Small intestine (tissue), 7 donors: ENCODE data around the gene PXDN. TPM values are rescaled to one million over a fixed set of nuclear protein-coding genes. Genes with fewer than 3 reads are reported as not detected.
"Not testable (repeated sequence)": the region's sequence is repeated elsewhere in the genome, so short reads cannot be mapped to it uniquely, and the experiment has no call there.

Source experiments
- DNase-seq, 2 donors: peaks; one replicate each; pipeline versions ENCODE4 v3.0.0 to v3.0.0-alpha.2; 2013
- FAIRE-seq: peaks from 2 replicates; lab custom pipeline; 2012; peaks lifted over from hg19 to GRCh38; lab: Jason Lieb, UNC
- H3K27ac ChIP-seq, 3 donors: one replicate each; pipeline ENCODE4 v1.5.1; 2013; ENCODE audit warnings: low read length in 2 of 3, mild to moderate bottlenecking in 2 of 3, control low read depth in 1 of 3, inconsistent platforms in 1 of 3, low read depth in 1 of 3, moderate library complexity in 1 of 3
- H3K27me3 ChIP-seq, 3 donors: one replicate each; pipeline ENCODE4 v1.6.1; 2013; ENCODE audit warnings: low read length in 3 of 3, inconsistent platforms in 1 of 3; ENCODE audit not compliant: control insufficient read depth in 3 of 3, insufficient read depth in 3 of 3
- H3K36me3 ChIP-seq, 3 donors: one replicate each; pipeline ENCODE4 v1.6.1; 2013; ENCODE audit warnings: low read length in 3 of 3, inconsistent platforms in 1 of 3, low read depth in 1 of 3, mild to moderate bottlenecking in 1 of 3, moderate library complexity in 1 of 3; ENCODE audit not compliant: control insufficient read depth in 3 of 3, insufficient read depth in 2 of 3
- H3K4me1 ChIP-seq, 3 donors: one replicate each; pipeline ENCODE4 v1.6.1; 2013; ENCODE audit warnings: low read length in 2 of 3, inconsistent platforms in 1 of 3, low read depth in 1 of 3, mild to moderate bottlenecking in 1 of 3, moderate library complexity in 1 of 3; ENCODE audit not compliant: control insufficient read depth in 3 of 3, insufficient read depth in 2 of 3
- H3K4me3 ChIP-seq, 3 donors: one replicate each; pipeline ENCODE4 v1.5.1; 2013; ENCODE audit warnings: low read length in 3 of 3, control low read depth in 1 of 3, inconsistent platforms in 1 of 3, low read depth in 1 of 3, mild to moderate bottlenecking in 1 of 3, moderate library complexity in 1 of 3
- H3K9me3 ChIP-seq, 2 donors: one replicate each; pipeline ENCODE4 v1.6.1; 2013; ENCODE audit warnings: low read depth in 1 of 2, low read length in 1 of 2; ENCODE audit not compliant: control insufficient read depth in 2 of 2, insufficient read depth in 1 of 2
- WGBS, 3 donors: extraction: QIAGEN DNeasy Blood & Tissue Kit; methylation state at CpG; one replicate each; pipeline ENCODE4 v1.1.7; 2013; 5-methylcytosine and 5-hydroxymethylcytosine counted together
- polyA plus RNA-seq, 4 donors: library from polyadenylated mRNA; stranded (reverse) in 3 of 4; unstranded in 1 of 4; fragments of 200-250 nt in 3 of 4; fragments of 120-200 nt in 1 of 4; gene quantifications; one replicate each; pipeline versions ENCODE4 v1.2.1 to v1.2.3, GENCODE V29; 2013
- donor health status: healthy with polysubstance abuse.
- donor health status: control.
- donor health status: control.
- donor health status: Bipolar disorder and iron deficiency.
- donor health status: healthy.

PXDN gene
- polyA plus RNA-seq, 4 donors = 0.81 to 38.9 (median 6.6) TPM

- Histone ChIP-seq H3K36me3 (no peaks in the 10 kb centered on the region), H3K27me3 (no peaks in the 10 kb centered on the region), H3K9me3 (no peaks in the 10 kb centered on the region), H3K4me1 (peaks cover 0 to 7% (median 2%) of the 10 kb centered on the region in 3 donors), H3K27ac (peak overlapping the region in 1 of 3 donors; percentile 93), H3K4me3 (no peak overlapping the region)
- FAIRE-seq (no peak), DNase-seq (no peak)
- WGBS, 3 donors = 77 to 88% (median 84%) methylated on average over 16 of the region's 16 CpGs
Measured at GRCh38 chr2:1721706-1722646, 22.3 kb downstream of the PXDN start.

- Histone ChIP-seq H3K27me3 (no peaks in the 10 kb centered on the region), H3K4me3 (no peak overlapping the region), H3K4me1 (peaks cover 0 to 7% (median 2%) of the 10 kb centered on the region in 3 donors), H3K36me3 (no peaks in the 10 kb centered on the region), H3K27ac (no peak overlapping the region), H3K9me3 (no peaks in the 10 kb centered on the region)
- no peak for FAIRE-seq
- no peak for DNase-seq
- WGBS, 3 donors = 90 to 94% (median 93%) methylated on average over 23 of the region's 23 CpGs
Measured at GRCh38 chr2:1718339-1719220, 25.7 kb downstream of the PXDN start.

- FAIRE-seq = no peak
- Histone ChIP-seq H3K36me3 (no peaks in the 10 kb centered on the region), H3K9me3 (no peaks in the 10 kb centered on the region), H3K27ac (peak overlapping the region in 1 of 3 donors; percentile 68), H3K4me3 (no peak overlapping the region), H3K4me1 (peaks cover 0 to 7% (median 2%) of the 10 kb centered on the region in 3 donors), H3K27me3 (no peaks in the 10 kb centered on the region)
- 64 to 79% (median 73%) methylated on average over 9 of the region's 9 CpGs for WGBS, 3 donors
- no peak for DNase-seq
Measured at GRCh38 chr2:1717113-1717512, 27.2 kb downstream of the PXDN start.

DNA sequence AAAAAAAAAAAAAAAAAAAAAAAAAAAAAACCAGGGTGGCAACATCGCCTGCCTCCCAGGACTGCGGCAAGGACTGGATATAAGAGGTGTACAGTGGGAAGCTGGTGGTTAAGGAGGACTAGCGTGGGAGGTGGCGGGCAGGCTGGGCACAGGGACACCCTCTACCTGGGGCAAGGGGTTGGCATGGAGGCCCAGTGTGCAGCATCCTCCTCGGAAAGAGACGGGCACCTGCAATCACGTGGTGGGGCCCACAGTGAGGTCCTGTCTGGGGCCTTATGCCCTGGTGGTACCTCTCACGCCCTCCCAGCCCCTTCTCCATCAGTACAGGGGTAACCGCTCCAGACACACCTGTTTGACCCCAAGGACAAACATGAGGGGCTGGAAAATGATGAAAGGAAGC, 27.9 kb downstream of the PXDN start:
- Histone ChIP-seq H3K36me3 (no peaks in the 10 kb centered on the region), H3K27ac (peak overlapping the region in 1 of 3 donors; percentile 68), H3K4me3 (no peak overlapping the region), H3K9me3 (no peaks in the 10 kb centered on the region), H3K4me1 (peaks cover 0 to 7% (median 2%) of the 10 kb centered on the region in 3 donors), H3K27me3 (no peaks in the 10 kb centered on the region)
- WGBS, 3 donors = 76 to 87% (median 80%) methylated on average over 9 of the region's 9 CpGs
- no peak for DNase-seq
- FAIRE-seq = no peak

DNA sequence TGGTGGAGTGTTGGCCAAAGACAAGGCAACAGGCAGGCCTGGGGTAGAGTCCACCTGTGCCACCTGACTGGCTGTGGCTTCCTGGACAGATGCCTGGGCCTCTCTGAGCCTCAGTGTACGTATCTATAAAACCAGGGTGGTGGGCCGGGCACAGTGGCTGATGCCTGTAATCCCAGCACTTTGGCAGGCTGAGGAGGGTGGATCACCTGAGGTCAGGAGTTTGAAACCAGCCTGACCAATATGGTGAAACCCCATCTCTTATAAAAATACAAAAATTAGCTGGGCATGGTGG, 28.4 kb downstream of the PXDN start:
- not testable (repeated sequence) for H3K27me3 ChIP-seq, H3K36me3 ChIP-seq, H3K4me1 ChIP-seq, H3K9me3 ChIP-seq, H3K4me3 ChIP-seq, FAIRE-seq, DNase-seq
- WGBS, 3 donors = 81 to 82% (median 82%) methylated on average over 2 of the region's 2 CpGs
- H3K27ac ChIP-seq = peak overlapping the region in 2 of 3 donors; percentile 45 to 48

- FAIRE-seq = no peak
- 55 to 77% (median 72%) methylated on average over 22 of the region's 22 CpGs for WGBS, 3 donors
- DNase-seq = peak in 1 of 2 donors; percentile 36
- no peak overlapping the region for H3K4me3 ChIP-seq
- H3K9me3 ChIP-seq = no peaks in the 10 kb centered on the region
- H3K27me3 ChIP-seq = no peaks in the 10 kb centered on the region
- peak overlapping the region in 2 of 3 donors; percentile 45 to 48 for H3K27ac ChIP-seq
- H3K4me1 ChIP-seq = peaks cover 0 to 2% (median 0%) of the 10 kb centered on the region in 3 donors
- no peaks in the 10 kb centered on the region for H3K36me3 ChIP-seq
Measured at GRCh38 chr2:1715184-1716013, 28.9 kb downstream of the PXDN start.

- H3K27me3 ChIP-seq = no peaks in the 10 kb centered on the region
- WGBS, 3 donors = 78 to 85% (median 79%) methylated on average over 17 of the region's 17 CpGs
- H3K27ac ChIP-seq = no peak overlapping the region
- no peaks in the 10 kb centered on the region for H3K36me3 ChIP-seq
- DNase-seq = no peak
- H3K4me3 ChIP-seq = no peak overlapping the region
- FAIRE-seq = no peak
- H3K4me1 ChIP-seq = no peaks in the 10 kb centered on the region
- H3K9me3 ChIP-seq = no peaks in the 10 kb centered on the region
Measured at GRCh38 chr2:1714291-1715064, 29.8 kb downstream of the PXDN start.
